Fibroblast of skin of right biceps (primary cell): ENCODE results near the gene NBEAL2.

ENCODE experiments used
- DNase-seq: peaks from one replicate; pipeline ENCODE4 v3.0.0-alpha.2; 2013

Gene NBEAL2

DNA sequence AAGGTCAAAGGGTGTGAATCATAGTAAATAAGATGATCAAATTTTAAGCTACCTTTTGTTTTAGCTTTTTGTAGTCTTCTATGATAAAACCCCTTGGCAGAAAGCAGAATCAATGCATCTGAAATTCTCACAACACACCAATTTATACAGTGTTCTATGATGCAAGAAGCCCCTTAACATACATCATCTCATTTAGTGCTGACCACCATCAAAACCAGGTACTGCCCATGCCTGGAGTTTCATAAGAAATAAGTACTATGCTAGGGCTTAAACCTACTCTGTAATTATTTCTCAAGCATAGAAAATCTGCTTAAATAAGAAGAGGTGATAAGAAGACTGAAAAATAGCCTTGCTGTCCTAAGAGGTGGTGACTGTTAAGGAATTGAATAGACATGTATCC, 67.6 kb downstream of the NBEAL2 start:
- DNase-seq, result no peak

DNA sequence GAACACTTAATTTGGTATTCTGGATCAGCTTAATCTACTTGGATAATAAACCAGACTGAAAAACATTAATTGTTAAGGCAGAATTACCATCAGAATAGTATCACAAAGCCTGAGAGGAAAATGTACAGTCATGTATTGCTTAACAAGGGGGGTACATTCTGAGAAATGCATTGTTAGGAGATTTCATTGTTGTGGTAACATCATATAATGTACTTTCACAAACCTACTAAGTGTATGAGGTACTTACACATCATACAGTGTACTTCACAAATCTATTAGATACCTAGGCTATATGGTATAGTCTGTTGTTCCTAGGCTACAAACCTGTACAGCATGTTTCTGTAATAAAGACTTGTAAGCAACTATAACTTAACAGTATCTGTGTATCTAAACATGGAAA, 68.2 kb downstream of the NBEAL2 start:
- no peak for DNase-seq

DNA sequence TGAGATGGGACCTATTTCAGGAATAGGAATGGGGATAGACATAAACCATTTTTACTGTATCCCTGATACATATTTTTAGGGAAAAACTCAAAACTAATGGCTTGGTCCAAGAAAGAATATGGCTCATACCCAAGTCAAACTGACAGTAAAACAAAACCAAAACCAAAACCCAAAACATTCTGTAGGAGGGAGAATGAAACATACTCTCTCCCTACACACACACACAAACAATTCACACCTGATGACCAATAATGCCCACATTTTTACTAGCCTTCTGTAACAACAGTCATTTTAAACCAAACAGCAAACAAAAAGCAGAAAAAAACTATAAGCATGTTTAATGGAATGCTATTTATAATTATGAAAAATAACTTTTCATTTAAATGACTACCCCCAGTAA, 74.9 kb downstream of the NBEAL2 start:
- no peak for DNase-seq

DNA sequence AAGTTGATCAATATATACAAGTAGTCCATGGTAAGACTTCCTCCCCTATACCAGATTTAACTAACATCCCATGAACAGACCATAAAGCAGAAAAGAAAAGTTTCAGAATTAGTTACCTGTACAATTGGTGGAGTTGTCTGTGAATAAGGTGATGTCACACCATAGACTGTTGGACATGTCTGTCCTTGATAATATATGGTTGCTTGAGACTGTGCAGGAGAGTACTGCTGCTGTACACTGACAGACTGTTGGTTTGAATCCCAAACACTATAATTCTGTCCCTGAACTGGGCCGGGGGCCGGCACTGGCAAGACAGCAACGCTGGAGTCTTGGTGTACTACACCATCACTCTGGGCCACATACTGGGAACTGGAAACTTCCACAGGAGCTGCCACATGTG, 77.2 kb downstream of the NBEAL2 start:
- DNase-seq, result no peak

DNA sequence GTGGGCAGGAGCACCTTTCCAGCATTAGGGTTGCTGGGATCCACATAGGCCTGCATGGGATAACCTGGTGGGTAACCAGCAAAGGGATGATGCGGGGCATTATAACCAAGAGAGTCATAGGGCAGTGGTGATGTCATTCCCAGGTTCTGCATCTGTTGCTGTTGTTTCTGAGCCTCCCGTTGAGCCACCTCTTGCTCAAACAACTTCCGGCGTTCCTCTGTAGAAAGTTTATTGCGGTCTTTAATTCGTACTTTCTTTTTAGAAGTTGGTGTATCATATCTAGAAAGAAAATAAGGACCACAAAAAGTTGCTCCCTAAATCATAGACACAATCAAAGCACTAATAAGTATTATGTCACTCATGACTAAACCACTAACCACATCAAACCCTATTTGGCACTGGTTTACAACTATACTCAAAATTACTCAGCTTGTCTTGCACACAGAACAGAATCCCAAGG, 77.8 kb downstream of the NBEAL2 start:
- peak; percentile 32 for DNase-seq
